RWPE2 (cell line): ENCODE measurements around the gene GDI2.

Experiments used
- ATAC-seq: fragments of 200-7000 bp; cut with Tn5 transposase; 3 replicates; pipeline ENCODE4 v1.9.1; 2021; ENCODE audit warnings: low read depth
- DNase-seq: peaks from one replicate; pipeline ENCODE4 v3.0.0-alpha.2; 2020; ENCODE audit warnings: low spot score
- H3K27ac ChIP-seq: fragments of 450-650 bp; 2 replicates; pipeline ENCODE4 v1.5.1; 2017; ENCODE audit warnings: mild to moderate bottlenecking; ENCODE audit not compliant: poor library complexity, severe bottlenecking
- H3K27me3 ChIP-seq: fragments of 250-450 bp; sonication (Bioruptor Pico); 2 replicates; pipeline ENCODE4 v1.5.1; 2021; ENCODE audit warnings: mild to moderate bottlenecking, moderate library complexity; ENCODE audit not compliant: insufficient read depth, poor library complexity, severe bottlenecking
- H3K36me3 ChIP-seq: fragments of 250-450 bp; sonication (Bioruptor Pico); 2 replicates; pipeline ENCODE4 v1.5.1; 2020; ENCODE audit warnings: low read depth, mild to moderate bottlenecking, moderate library complexity
- H3K4me1 ChIP-seq: fragments of 250-450 bp; sonication (Bioruptor Pico); 2 replicates; pipeline ENCODE4 v1.5.1; 2021; ENCODE audit warnings: mild to moderate bottlenecking, moderate library complexity; ENCODE audit not compliant: insufficient read depth, poor library complexity, severe bottlenecking
- H3K4me3 ChIP-seq: fragments of 250-450 bp; sonication (Bioruptor Pico); 2 replicates; pipeline ENCODE4 v1.5.1; 2021; ENCODE audit warnings: mild to moderate bottlenecking, moderate library complexity; ENCODE audit not compliant: severe bottlenecking
- H3K9me3 ChIP-seq: fragments of 250-450 bp; sonication (Bioruptor Pico); 2 replicates; pipeline ENCODE4 v1.5.1; 2021; ENCODE audit warnings: mild to moderate bottlenecking, moderate library complexity; ENCODE audit not compliant: severe bottlenecking
- TF ChIP-seq, protein P1 (sequence below): fragments of 450-650 bp; IDR thresholded peaks from one replicate; pipeline ENCODE4 v1.5.1; 2017; ENCODE audit warnings: mild to moderate bottlenecking, moderate library complexity; ENCODE audit not compliant: poor library complexity, severe bottlenecking

The GDI2 gene

DNA sequence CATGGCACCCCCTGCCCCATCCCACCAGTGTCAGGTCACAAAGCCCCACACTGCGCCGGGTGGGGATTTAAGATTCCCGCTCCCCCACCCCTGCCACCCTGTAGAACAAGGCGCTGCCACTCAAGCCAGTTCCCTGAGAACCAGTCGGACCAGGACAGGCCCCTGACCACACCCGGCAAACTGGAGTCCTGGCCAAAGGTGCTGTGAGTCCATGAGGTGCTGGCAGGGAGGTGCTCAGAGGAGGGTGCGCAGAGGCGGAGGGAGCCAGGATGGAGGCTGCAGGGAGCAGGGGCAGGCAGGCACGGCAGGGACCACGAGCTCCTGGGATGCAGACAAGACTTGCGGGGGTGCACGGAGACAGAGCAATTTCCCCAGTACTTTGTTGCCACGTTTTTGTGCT is 19.7 kb upstream of the GDI2 start:
- no peaks in the 10 kb centered on the region for H3K36me3 ChIP-seq
- DNase-seq (no peak), ATAC-seq (no peak)
- no peaks in the 10 kb centered on the region for H3K4me1 ChIP-seq
- no peaks in the 10 kb centered on the region for H3K9me3 ChIP-seq
- TF ChIP-seq, protein P1, sequence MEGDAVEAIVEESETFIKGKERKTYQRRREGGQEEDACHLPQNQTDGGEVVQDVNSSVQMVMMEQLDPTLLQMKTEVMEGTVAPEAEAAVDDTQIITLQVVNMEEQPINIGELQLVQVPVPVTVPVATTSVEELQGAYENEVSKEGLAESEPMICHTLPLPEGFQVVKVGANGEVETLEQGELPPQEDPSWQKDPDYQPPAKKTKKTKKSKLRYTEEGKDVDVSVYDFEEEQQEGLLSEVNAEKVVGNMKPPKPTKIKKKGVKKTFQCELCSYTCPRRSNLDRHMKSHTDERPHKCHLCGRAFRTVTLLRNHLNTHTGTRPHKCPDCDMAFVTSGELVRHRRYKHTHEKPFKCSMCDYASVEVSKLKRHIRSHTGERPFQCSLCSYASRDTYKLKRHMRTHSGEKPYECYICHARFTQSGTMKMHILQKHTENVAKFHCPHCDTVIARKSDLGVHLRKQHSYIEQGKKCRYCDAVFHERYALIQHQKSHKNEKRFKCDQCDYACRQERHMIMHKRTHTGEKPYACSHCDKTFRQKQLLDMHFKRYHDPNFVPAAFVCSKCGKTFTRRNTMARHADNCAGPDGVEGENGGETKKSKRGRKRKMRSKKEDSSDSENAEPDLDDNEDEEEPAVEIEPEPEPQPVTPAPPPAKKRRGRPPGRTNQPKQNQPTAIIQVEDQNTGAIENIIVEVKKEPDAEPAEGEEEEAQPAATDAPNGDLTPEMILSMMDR = no peak
- H3K4me3 ChIP-seq = no peak overlapping the region
- no peaks in the 10 kb centered on the region for H3K27me3 ChIP-seq
- H3K27ac ChIP-seq = no peak overlapping the region

DNA sequence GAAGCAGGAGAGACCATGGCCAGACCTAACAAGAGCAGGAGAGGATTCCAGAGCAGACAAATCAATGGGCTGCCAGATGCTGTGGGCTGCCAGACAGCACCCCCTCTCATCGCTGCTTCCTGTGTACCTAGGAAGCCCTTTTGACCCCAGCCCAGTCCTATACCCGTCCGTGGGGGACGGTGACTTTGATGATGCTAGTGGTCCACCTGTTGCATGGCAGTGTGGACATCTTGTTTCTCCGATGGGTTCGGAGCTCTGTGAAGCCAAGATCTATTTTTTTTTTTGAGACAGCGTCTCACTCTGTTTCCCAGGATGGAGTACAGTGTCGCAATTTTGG is 18.2 kb upstream of the GDI2 start:
- H3K4me1 ChIP-seq = no peaks in the 10 kb centered on the region
- no peaks in the 10 kb centered on the region for H3K9me3 ChIP-seq
- H3K4me3 ChIP-seq = no peak overlapping the region
- ATAC-seq = no peak
- H3K27me3 ChIP-seq = no peaks in the 10 kb centered on the region
- TF ChIP-seq, protein P1 = no peak
- DNase-seq = no peak
- H3K36me3 ChIP-seq = no peaks in the 10 kb centered on the region
- no peak overlapping the region for H3K27ac ChIP-seq

DNA sequence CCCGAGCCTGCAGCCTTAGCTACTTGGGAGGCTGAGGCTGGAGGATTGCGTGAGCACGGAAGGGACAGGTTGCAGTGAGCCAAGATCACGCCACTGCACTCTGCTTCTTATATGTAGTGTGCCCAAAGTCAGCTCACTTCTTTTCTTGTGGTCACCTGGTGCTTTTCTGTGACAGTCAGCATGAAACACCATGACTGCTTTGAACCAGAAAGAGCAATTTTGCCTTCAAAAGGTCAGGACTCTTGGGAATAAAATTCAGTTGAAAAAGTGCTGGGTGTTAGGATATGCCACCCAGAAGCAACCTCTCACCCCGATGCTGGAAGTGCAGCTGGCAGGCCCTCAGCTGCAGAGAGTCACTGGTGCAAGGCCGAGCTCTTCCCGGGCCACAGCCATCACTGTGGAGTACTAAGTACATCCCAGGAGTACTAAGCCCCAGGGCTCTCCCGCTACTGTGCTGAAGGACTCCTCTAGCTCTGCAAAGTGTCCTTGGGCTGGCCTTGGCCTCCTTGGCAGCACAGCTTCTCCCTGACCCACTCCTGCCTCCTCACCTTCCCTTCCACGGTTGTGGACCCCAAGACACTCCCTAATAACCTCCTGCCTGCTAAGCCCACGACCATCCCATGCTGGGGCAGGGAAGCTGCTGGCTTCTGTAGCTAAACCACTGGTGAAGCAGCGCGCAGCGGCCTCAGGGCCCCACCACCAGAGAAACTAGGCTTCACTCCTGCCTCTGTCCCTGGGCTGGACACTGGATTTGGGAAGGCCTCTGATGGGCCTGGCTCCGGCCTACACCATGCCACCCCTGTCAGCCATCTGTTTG is 17.6 kb upstream of the GDI2 start:
- H3K4me1 ChIP-seq = no peaks in the 10 kb centered on the region
- no peaks in the 10 kb centered on the region for H3K36me3 ChIP-seq
- ATAC-seq = no peak
- no peak overlapping the region for H3K4me3 ChIP-seq
- no peaks in the 10 kb centered on the region for H3K9me3 ChIP-seq
- TF ChIP-seq, protein P1 = no peak
- H3K27ac ChIP-seq = no peak overlapping the region
- no peaks in the 10 kb centered on the region for H3K27me3 ChIP-seq
- no peak for DNase-seq

DNA sequence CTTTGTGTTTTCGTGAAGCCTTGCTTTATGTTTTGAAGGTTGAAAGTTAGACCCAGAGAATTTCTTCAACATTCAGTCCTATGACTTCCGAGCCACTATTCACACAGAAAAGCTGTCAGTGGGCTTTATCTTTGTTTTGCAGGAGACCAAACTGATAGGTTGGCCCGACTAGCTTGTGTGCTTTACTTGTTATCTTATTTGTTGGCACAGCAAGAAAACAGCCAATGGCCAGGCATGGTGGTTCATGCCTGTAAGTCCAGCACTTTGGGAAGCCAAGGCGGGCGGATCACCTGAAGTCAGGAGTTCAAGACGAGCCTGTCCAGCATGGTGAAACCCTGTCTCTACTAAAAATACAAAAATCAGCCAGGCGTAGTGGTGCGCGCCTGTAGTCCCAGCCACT is 16.0 kb upstream of the GDI2 start:
- ATAC-seq = no peak
- Histone ChIP-seq H3K9me3 (no peaks in the 10 kb centered on the region), H3K27ac (no peak overlapping the region), H3K4me3 (no peak overlapping the region), H3K36me3 (no peaks in the 10 kb centered on the region), H3K4me1 (no peaks in the 10 kb centered on the region), H3K27me3 (no peaks in the 10 kb centered on the region)
- TF ChIP-seq, protein P1 = no peak
- no peak for DNase-seq

DNA sequence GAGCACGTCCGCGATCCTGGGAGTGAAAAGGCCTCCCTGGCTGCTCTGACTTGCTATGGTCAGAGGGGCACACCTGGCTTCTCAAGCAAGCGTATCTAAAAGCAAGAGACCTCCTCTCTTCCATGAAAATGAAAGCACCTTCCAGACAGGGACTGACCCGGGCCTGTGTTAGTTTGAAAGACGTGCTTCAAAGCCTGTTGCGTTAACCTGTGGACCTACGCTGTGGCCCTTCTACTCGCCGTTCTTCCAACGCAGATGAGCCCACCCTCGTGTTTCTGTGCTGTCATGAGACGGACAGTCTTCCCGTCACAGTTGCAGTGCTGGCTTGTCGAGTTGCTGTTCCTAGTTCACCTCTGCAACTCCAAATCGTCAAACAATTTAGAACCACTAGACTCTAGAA is 15.5 kb upstream of the GDI2 start:
- DNase-seq (no peak), ATAC-seq (no peak)
- H3K36me3 ChIP-seq = no peaks in the 10 kb centered on the region
- H3K4me1 ChIP-seq = no peaks in the 10 kb centered on the region
- no peaks in the 10 kb centered on the region for H3K9me3 ChIP-seq
- H3K27ac ChIP-seq = no peak overlapping the region
- no peak overlapping the region for H3K4me3 ChIP-seq
- TF ChIP-seq, protein P1 = no peak
- no peaks in the 10 kb centered on the region for H3K27me3 ChIP-seq
